HepG2 (cell line): ENCODE results near the gene FMC1. TPM values are rescaled to one million over a fixed set of nuclear protein-coding genes. Genes with fewer than 3 reads are reported as not detected.

Experiments used
- ELF1 ChIP-seq: sonication (generic); formaldehyde crosslinking; IDR thresholded peaks from 2 replicates; pipeline ENCODE4 v1.4.0; 2020; ENCODE audit warnings: missing genetic modification reagents
- FOXC1 ChIP-seq: sonication (generic); formaldehyde crosslinking; IDR thresholded peaks from 2 replicates; pipeline ENCODE4 v1.8.0; 2022; ENCODE audit warnings: mild to moderate bottlenecking, missing genetic modification reagents, borderline replicate concordance
- FOXM1 ChIP-seq: sonication (generic); formaldehyde crosslinking; IDR thresholded peaks from 2 replicates; pipeline ENCODE4 v1.5.0; 2020; ENCODE audit warnings: missing genetic modification reagents
- KDM5A ChIP-seq: fragments of 200-600 bp; sonication (generic); IDR thresholded peaks from 2 replicates; pipeline ENCODE4 v1.7.0; 2018; ENCODE audit warnings: antibody characterized with exemption, mild to moderate bottlenecking, low read length, borderline replicate concordance
- MAFF ChIP-seq: IDR thresholded peaks from 2 replicates; pipeline ENCODE4 v1.6.1; 2011; ENCODE audit warnings: low read depth, low read length, improper control_type of control experiment
- NFE2 ChIP-seq: sonication (generic); formaldehyde crosslinking; IDR thresholded peaks from 2 replicates; pipeline ENCODE4 v1.4.0; 2020; ENCODE audit warnings: missing genetic modification reagents
- NKX3-1 ChIP-seq: sonication (generic); formaldehyde crosslinking; IDR thresholded peaks from 2 replicates; pipeline ENCODE4 v1.5.0; 2020; ENCODE audit warnings: missing genetic modification reagents
- NR2F6 ChIP-seq, 2 experiments: IDR thresholded peaks; 2 replicates each; pipeline ENCODE4 v1.6.1; 2016; ENCODE audit warnings: antibody characterized with exemption in 1 of 2, mild to moderate bottlenecking in 1 of 2
- ONECUT2 ChIP-seq: sonication (generic); formaldehyde crosslinking; IDR thresholded peaks from 2 replicates; pipeline ENCODE4 v1.4.0; 2020; ENCODE audit warnings: missing genetic modification reagents
- SCMH1 ChIP-seq: sonication (generic); formaldehyde crosslinking; IDR thresholded peaks from 2 replicates; pipeline ENCODE4 v1.9.0; 2021; ENCODE audit warnings: missing genetic modification reagents, mild to moderate bottlenecking, borderline replicate concordance
- TCF7 ChIP-seq: sonication (generic); IDR thresholded peaks from 2 replicates; pipeline ENCODE4 v1.6.1; 2016; ENCODE audit warnings: antibody characterized with exemption, low read depth
- ZFP37 ChIP-seq: sonication (generic); formaldehyde crosslinking; IDR thresholded peaks from 2 replicates; pipeline ENCODE4 v1.4.0; 2020; ENCODE audit warnings: missing genetic modification reagents, borderline replicate concordance
- ZNF207 ChIP-seq: fragments of 450-650 bp; IDR thresholded peaks from 2 replicates; pipeline ENCODE4 v1.6.1; 2016; ENCODE audit warnings: antibody characterized with exemption, borderline replicate concordance
- ZNF510 ChIP-seq: sonication (generic); formaldehyde crosslinking; IDR thresholded peaks from 2 replicates; pipeline ENCODE4 v1.4.0; 2020; ENCODE audit warnings: low read depth, mild to moderate bottlenecking, missing genetic modification reagents
- ZNF660 ChIP-seq: sonication (generic); formaldehyde crosslinking; IDR thresholded peaks from 2 replicates; pipeline ENCODE4 v1.5.1; 2020; ENCODE audit warnings: mild to moderate bottlenecking, low read depth, missing genetic modification reagents, borderline replicate concordance
- ZNF772 ChIP-seq: sonication (generic); formaldehyde crosslinking; IDR thresholded peaks from 2 replicates; pipeline ENCODE4 v1.5.0; 2020; ENCODE audit warnings: mild to moderate bottlenecking, missing genetic modification reagents
- ZNF781 ChIP-seq: sonication (generic); formaldehyde crosslinking; IDR thresholded peaks from 2 replicates; pipeline ENCODE4 v1.5.1; 2020; ENCODE audit warnings: borderline replicate concordance, mild to moderate bottlenecking, missing genetic modification reagents; ENCODE audit errors: not compliant biosample characterization
- ZSCAN20 ChIP-seq: sonication (generic); formaldehyde crosslinking; IDR thresholded peaks from 2 replicates; pipeline ENCODE4 v1.4.0; 2020; ENCODE audit warnings: missing genetic modification reagents, mild to moderate bottlenecking, borderline replicate concordance
- polyA plus RNA-seq, 8 experiments: library from polyadenylated mRNA; depleted of rRNA in 3 of 8; stranded (reverse) in 7 of 8; unstranded in 1 of 8; fragments of >200 nt; fragmentation: Illumina TruSeq in 4 of 8; extraction: Trizol in 4 of 8; gene quantifications; 2 replicates each; pipeline versions ENCODE4 v1.2.1 to v1.2.3, GENCODE V29; 2011 to 2016; ENCODE audit warnings: low read depth in 4 of 8, missing spikeins in 1 of 8, mixed read lengths in 1 of 8; ENCODE audit not compliant: insufficient read depth in 1 of 8
- total RNA-seq, 5 experiments: library from RNA; depleted of rRNA; stranded (reverse); fragments of >200 nt; fragmentation: Illumina TruSeq; extraction: Trizol; gene quantifications; 2 replicates each; pipeline ENCODE4 v1.2.3, GENCODE V29; 2016; ENCODE audit warnings: low read depth in 1 of 5
- TF ChIP-seq, protein P1 (sequence below): sonication (generic); formaldehyde crosslinking; IDR thresholded peaks from 2 replicates; pipeline ENCODE4 v1.4.0; 2020; ENCODE audit warnings: low read depth, missing genetic modification reagents
- TF ChIP-seq, protein P2 (sequence below): sonication (generic); formaldehyde crosslinking; IDR thresholded peaks from 2 replicates; pipeline ENCODE4 v1.4.0; 2020; ENCODE audit warnings: low read depth, mild to moderate bottlenecking, missing genetic modification reagents
- TF ChIP-seq, protein P3 (sequence below): sonication (generic); formaldehyde crosslinking; IDR thresholded peaks from 2 replicates; pipeline ENCODE4 v1.4.0; 2020; ENCODE audit warnings: mild to moderate bottlenecking, missing genetic modification reagents

The FMC1 gene
- total and polyA plus RNA-seq, 2 of the 13 experiments (the other 11 are each of a cell fraction or from before 2014, with no cell fraction given) = 39.2 to 50.7 TPM

DNA sequence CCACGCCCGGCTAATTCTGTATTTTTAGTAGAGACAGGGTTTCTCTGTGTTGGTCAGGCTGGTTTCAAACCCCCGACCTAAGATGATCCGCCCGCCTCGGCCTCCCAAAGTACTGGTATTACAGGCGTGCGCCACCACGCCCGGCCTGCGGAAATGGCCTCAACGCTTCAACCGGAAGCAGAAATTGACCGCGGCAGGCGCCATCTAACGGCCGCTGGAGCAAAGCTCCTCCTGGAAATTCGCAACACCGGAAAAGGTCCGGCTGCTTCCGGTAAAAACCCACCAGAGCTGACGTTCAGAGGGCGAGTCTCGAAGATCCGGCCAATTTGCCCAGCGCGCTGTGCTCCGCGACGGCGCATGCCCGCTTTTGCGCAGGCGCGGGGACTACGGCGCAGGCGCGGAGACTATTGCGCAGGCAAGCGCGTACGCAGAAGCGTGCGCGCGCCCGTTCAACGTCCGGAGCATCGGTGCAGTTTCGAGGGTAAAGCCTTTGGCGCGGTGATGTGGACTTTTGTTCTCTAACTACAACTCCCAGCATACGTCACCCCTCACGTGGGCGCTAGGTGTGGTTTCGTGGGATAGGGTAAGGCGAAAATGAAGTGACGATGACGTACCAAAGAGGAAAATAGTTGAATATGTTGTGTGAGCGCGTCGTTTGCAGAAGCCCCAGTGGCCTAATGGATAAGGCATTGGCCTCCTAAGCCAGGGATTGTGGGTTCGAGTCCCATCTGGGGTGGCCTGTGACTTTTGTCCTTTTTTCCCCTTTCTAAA is 915 bp upstream of the FMC1 start (continued):
- peak; percentile 83 for TF ChIP-seq FOXC1 (CRISPR knock-in tag)
- no peak; the same call in 1 of the 2 replicates for TF ChIP-seq KDM5A
- TF ChIP-seq NFE2 (CRISPR knock-in tag) = no peak
- no peak for TF ChIP-seq ZNF660
- TF ChIP-seq ZSCAN20 (CRISPR knock-in tag) = no peak
- TF ChIP-seq NR2F6 (IDR thresholded peaks at IDR 0.05) = peak; percentile 23; the same call in 1 of the 2 replicates
- peak; percentile 28; the same call in 1 of the 2 replicates for TF ChIP-seq NR2F6 (CRISPR knock-in tag; IDR thresholded peaks at IDR 0.05)
- TF ChIP-seq ZNF772 (CRISPR knock-in tag) = peak; percentile 96
- TF ChIP-seq, protein P1, sequence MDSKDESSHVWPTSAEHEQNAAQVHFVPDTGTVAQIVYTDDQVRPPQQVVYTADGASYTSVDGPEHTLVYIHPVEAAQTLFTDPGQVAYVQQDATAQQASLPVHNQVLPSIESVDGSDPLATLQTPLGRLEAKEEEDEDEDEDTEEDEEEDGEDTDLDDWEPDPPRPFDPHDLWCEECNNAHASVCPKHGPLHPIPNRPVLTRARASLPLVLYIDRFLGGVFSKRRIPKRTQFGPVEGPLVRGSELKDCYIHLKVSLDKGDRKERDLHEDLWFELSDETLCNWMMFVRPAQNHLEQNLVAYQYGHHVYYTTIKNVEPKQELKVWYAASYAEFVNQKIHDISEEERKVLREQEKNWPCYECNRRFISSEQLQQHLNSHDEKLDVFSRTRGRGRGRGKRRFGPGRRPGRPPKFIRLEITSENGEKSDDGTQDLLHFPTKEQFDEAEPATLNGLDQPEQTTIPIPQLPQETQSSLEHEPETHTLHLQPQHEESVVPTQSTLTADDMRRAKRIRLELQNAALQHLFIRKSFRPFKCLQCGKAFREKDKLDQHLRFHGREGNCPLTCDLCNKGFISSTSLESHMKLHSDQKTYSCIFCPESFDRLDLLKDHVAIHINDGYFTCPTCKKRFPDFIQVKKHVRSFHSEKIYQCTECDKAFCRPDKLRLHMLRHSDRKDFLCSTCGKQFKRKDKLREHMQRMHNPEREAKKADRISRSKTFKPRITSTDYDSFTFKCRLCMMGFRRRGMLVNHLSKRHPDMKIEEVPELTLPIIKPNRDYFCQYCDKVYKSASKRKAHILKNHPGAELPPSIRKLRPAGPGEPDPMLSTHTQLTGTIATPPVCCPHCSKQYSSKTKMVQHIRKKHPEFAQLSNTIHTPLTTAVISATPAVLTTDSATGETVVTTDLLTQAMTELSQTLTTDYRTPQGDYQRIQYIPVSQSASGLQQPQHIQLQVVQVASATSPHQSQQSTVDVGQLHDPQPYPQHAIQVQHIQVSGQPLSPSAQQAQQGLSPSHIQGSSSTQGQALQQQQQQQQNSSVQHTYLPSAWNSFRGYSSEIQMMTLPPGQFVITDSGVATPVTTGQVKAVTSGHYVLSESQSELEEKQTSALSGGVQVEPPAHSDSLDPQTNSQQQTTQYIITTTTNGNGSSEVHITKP (CRISPR knock-in tag) = no peak
- no peak for TF ChIP-seq NKX3-1 (CRISPR knock-in tag)
- TF ChIP-seq FOXM1 (CRISPR knock-in tag) = no peak
- TF ChIP-seq ONECUT2 = 0 out of 2 replicates have a peak, but pooled peaks have one; percentile 17
- TF ChIP-seq, protein P2, sequence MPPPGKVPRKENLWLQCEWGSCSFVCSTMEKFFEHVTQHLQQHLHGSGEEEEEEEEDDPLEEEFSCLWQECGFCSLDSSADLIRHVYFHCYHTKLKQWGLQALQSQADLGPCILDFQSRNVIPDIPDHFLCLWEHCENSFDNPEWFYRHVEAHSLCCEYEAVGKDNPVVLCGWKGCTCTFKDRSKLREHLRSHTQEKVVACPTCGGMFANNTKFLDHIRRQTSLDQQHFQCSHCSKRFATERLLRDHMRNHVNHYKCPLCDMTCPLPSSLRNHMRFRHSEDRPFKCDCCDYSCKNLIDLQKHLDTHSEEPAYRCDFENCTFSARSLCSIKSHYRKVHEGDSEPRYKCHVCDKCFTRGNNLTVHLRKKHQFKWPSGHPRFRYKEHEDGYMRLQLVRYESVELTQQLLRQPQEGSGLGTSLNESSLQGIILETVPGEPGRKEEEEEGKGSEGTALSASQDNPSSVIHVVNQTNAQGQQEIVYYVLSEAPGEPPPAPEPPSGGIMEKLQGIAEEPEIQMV = peak; percentile 74; the same call in 1 of the 2 replicates
- TF ChIP-seq ZNF207 = no peak
- TF ChIP-seq, protein P3, sequence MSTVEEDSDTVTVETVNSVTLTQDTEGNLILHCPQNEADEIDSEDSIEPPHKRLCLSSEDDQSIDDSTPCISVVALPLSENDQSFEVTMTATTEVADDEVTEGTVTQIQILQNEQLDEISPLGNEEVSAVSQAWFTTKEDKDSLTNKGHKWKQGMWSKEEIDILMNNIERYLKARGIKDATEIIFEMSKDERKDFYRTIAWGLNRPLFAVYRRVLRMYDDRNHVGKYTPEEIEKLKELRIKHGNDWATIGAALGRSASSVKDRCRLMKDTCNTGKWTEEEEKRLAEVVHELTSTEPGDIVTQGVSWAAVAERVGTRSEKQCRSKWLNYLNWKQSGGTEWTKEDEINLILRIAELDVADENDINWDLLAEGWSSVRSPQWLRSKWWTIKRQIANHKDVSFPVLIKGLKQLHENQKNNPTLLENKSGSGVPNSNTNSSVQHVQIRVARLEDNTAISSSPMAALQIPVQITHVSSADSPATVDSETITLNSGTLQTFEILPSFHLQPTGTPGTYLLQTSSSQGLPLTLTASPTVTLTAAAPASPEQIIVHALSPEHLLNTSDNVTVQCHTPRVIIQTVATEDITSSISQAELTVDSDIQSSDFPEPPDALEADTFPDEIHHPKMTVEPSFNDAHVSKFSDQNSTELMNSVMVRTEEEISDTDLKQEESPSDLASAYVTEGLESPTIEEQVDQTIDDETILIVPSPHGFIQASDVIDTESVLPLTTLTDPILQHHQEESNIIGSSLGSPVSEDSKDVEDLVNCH (CRISPR knock-in tag) = peak; percentile 86; the same call in 1 of the 2 replicates
- peak; percentile 95; the same call in 1 of the 2 replicates for TF ChIP-seq ZNF510
- peak; percentile 58 for TF ChIP-seq ZNF781 (CRISPR knock-in tag)
- no peak for TF ChIP-seq MAFF
- TF ChIP-seq ZFP37 = 0 out of 2 replicates have a peak, but pooled peaks have one; percentile 36
- no peak for TF ChIP-seq SCMH1 (CRISPR knock-in tag)
- no peak for TF ChIP-seq TCF7
- TF ChIP-seq ELF1 (CRISPR knock-in tag) = peak; percentile 97
